ENCODE data around the gene SORT1. TPM values are rescaled to one million over a fixed set of nuclear protein-coding genes. Genes with fewer than 3 reads are reported as not detected.

SORT1 gene
- total and polyA plus RNA-seq, 2 experiments from 2014 or later, result 25.0 to 27.6 TPM

GRCh38 chr1:109262231-109263055 is 135.3 kb downstream of the SORT1 start:
- no peaks in the 10 kb centered on the region for H3K27me3 ChIP-seq
- H3K9me3 ChIP-seq (ENCODE audit: low read depth), result no peaks in the 10 kb centered on the region
- TF ChIP-seq, protein P1, sequence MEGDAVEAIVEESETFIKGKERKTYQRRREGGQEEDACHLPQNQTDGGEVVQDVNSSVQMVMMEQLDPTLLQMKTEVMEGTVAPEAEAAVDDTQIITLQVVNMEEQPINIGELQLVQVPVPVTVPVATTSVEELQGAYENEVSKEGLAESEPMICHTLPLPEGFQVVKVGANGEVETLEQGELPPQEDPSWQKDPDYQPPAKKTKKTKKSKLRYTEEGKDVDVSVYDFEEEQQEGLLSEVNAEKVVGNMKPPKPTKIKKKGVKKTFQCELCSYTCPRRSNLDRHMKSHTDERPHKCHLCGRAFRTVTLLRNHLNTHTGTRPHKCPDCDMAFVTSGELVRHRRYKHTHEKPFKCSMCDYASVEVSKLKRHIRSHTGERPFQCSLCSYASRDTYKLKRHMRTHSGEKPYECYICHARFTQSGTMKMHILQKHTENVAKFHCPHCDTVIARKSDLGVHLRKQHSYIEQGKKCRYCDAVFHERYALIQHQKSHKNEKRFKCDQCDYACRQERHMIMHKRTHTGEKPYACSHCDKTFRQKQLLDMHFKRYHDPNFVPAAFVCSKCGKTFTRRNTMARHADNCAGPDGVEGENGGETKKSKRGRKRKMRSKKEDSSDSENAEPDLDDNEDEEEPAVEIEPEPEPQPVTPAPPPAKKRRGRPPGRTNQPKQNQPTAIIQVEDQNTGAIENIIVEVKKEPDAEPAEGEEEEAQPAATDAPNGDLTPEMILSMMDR (IDR thresholded peaks at IDR 0.05; ENCODE audit: low read depth, low read length), result no peak
- no peak overlapping the region for H3K27ac ChIP-seq
- no peaks in the 10 kb centered on the region for H3K36me3 ChIP-seq
- DNase-seq (ENCODE audit: low read depth in 1 of 2, low spot score in 1 of 2), result no peak
- H3K4me3 ChIP-seq, result no peak overlapping the region
- no peaks in the 10 kb centered on the region for H3K4me1 ChIP-seq (ENCODE audit: low read depth)

DNA sequence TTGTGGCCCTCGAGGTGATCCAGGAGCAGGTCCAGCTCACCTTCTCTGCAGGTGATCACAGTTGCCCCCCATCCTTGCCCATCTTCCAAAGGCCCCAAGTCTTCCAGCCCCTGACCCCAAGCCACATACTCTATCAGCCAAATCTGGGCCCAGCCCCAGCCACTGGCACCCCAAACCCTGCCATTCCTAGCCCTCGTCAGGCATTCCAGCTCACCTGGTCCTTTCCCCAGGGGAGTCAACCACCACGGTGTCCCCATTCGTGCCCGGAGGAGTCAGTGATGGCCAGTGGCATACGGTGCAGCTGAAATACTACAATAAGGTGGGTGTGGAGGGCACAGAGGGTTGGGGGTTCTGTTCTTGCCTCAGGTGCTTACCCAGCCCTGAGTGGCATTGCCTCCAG is 136.1 kb downstream of the SORT1 start:
- no peak for DNase-seq (ENCODE audit: low read depth in 1 of 2, low spot score in 1 of 2)
- H3K4me3 ChIP-seq, result no peak overlapping the region
- H3K36me3 ChIP-seq, result no peaks in the 10 kb centered on the region
- H3K4me1 ChIP-seq (ENCODE audit: low read depth), result no peaks in the 10 kb centered on the region
- no peaks in the 10 kb centered on the region for H3K27me3 ChIP-seq
- TF ChIP-seq, protein P1 (IDR thresholded peaks at IDR 0.05; ENCODE audit: low read depth, low read length), result no peak
- no peaks in the 10 kb centered on the region for H3K9me3 ChIP-seq (ENCODE audit: low read depth)
- no peak overlapping the region for H3K27ac ChIP-seq

DNA sequence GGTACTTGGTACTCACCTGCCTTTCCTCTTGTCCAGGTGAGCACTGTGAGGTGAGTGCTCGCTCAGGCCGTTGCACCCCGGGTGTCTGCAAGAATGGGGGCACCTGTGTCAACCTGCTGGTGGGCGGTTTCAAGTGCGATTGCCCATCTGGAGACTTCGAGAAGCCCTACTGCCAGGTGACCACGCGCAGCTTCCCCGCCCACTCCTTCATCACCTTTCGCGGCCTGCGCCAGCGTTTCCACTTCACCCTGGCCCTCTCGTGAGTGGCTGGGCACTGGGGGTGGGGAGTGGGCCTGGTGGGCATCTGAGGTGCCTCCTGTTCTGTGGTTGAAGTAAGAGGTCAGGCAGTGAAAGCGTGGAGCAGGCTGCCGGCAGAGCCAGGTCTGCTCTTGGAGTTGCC is 136.7 kb downstream of the SORT1 start:
- TF ChIP-seq, protein P1 (IDR thresholded peaks at IDR 0.05; ENCODE audit: low read depth, low read length), result no peak
- Histone ChIP-seq H3K27ac (no peak overlapping the region), H3K4me1 (ENCODE audit: low read depth) (no peaks in the 10 kb centered on the region)

DNA sequence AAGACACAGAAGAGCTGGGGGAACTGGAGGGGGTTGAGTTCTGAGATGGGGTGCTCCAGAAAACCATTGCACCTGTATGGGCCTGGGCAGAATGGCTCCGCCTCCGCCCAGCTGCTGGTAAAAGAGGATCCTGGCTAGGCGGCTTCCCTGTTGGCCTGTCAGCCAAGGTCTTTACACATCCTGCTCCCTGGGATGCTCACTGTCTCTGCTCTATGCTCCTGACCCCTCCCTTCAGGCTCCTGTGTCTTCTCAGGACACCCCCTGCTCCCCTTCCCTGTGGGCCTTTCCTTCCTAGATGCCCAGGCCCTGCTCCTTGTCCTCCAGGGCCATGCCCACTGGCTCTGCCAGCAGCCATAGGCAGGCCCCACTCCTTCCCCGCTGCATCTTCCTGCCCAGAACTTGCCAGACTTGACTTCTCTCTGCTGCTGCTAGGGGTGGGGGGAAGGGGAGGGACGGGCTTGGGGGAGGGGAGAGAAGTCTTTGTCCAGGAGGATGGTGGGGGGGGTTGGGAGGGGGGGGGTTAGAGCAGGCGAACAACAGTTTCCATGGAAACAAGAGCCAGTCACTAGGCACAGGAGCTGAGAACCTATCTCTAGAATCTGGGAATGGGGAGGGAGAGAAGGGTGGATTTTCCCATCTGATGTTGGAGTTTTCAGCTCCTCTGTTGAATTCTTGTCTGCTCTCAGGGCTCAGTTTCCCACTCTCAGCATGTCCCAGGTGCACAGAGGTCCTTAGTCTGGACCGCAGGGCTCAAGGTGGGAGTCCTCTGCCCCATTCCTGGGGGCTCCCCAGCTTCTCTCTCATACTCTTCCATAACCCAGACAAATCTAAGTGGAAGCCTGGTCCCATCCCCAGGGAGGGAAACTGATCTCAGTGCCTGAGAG is 137.8 kb downstream of the SORT1 start:
- H3K27me3 ChIP-seq, result no peaks in the 10 kb centered on the region
- TF ChIP-seq, protein P1 (IDR thresholded peaks at IDR 0.05; ENCODE audit: low read depth, low read length), result no peak
- H3K4me1 ChIP-seq (ENCODE audit: low read depth), result no peaks in the 10 kb centered on the region
- DNase-seq (ENCODE audit: low read depth in 1 of 2, low spot score in 1 of 2), result no peak
- H3K36me3 ChIP-seq, result no peaks in the 10 kb centered on the region
- H3K4me3 ChIP-seq, result no peak overlapping the region
- H3K9me3 ChIP-seq (ENCODE audit: low read depth), result no peaks in the 10 kb centered on the region
- H3K27ac ChIP-seq, result no peak overlapping the region

More for the DNA sequence above, 136.7 kb downstream of the SORT1 start:
- Histone ChIP-seq H3K9me3 (ENCODE audit: low read depth) (no peaks in the 10 kb centered on the region), H3K27me3 (no peaks in the 10 kb centered on the region), H3K4me3 (no peak overlapping the region), H3K36me3 (no peaks in the 10 kb centered on the region)
- DNase-seq (ENCODE audit: low read depth in 1 of 2, low spot score in 1 of 2), result no peak

Other genes starting within 250 kb of the SORT1 start
- gene SARS1, start 184.0 kb downstream of the SORT1 start, total RNA-seq, result 88.2 and 103 TPM in 2 replicates
- 109 and 115 TPM in 2 replicates for gene SARS1, start 184.0 kb downstream of the SORT1 start, polyA plus RNA-seq
- gene CELSR2, start 148.4 kb downstream of the SORT1 start, total RNA-seq, result 10.3 and 12.9 TPM in 2 replicates
- 5.8 and 6.1 TPM in 2 replicates for gene CELSR2, start 148.4 kb downstream of the SORT1 start, polyA plus RNA-seq
- 7.5 and 41.8 TPM in 2 replicates for gene PSRC1, start 114.8 kb downstream of the SORT1 start, total RNA-seq
- gene PSRC1, start 114.8 kb downstream of the SORT1 start, polyA plus RNA-seq, result 13.4 and 45.6 TPM in 2 replicates
- not detected in 2 replicates for gene MYBPHL, start 90.9 kb downstream of the SORT1 start, total RNA-seq
- 0.57 TPM in 1 of 2 replicates, not detected in the other for gene MYBPHL, start 90.9 kb downstream of the SORT1 start, polyA plus RNA-seq
- 23.9 and 24.8 TPM in 2 replicates for gene PSMA5, start 28.5 kb upstream of the SORT1 start, total RNA-seq
- 96.6 and 103 TPM in 2 replicates for gene PSMA5, start 28.5 kb upstream of the SORT1 start, polyA plus RNA-seq
- gene SYPL2, start 68.6 kb upstream of the SORT1 start, total RNA-seq, result 10.7 and 17.8 TPM in 2 replicates
- gene SYPL2, start 68.6 kb upstream of the SORT1 start, polyA plus RNA-seq, result 17.0 and 27.3 TPM in 2 replicates
- 14.7 and 17.8 TPM in 2 replicates for gene ATXN7L2, start 86.0 kb upstream of the SORT1 start, total RNA-seq
- 7.0 and 11.9 TPM in 2 replicates for gene ATXN7L2, start 86.0 kb upstream of the SORT1 start, polyA plus RNA-seq
- gene CYB561D1, start 96.2 kb upstream of the SORT1 start, total RNA-seq, result 5.3 and 7.2 TPM in 2 replicates
- gene CYB561D1, start 96.2 kb upstream of the SORT1 start, polyA plus RNA-seq, result 5.5 and 6.6 TPM in 2 replicates
- 10.5 and 11.2 TPM in 2 replicates for gene AMIGO1, start 111.8 kb upstream of the SORT1 start, total RNA-seq
- gene AMIGO1, start 111.8 kb upstream of the SORT1 start, polyA plus RNA-seq, result 7.7 and 10.1 TPM in 2 replicates
- gene GPR61, start 142.0 kb upstream of the SORT1 start, total RNA-seq, result 1.9 and 3.3 TPM in 2 replicates
- gene GPR61, start 142.0 kb upstream of the SORT1 start, polyA plus RNA-seq, result 1.9 and 2.7 TPM in 2 replicates
- 4.7 and 5.0 TPM in 2 replicates for gene GNAI3, start 150.7 kb upstream of the SORT1 start, total RNA-seq
- 7.9 and 9.3 TPM in 2 replicates for gene GNAI3, start 150.7 kb upstream of the SORT1 start, polyA plus RNA-seq
- gene GNAT2, start 221.7 kb upstream of the SORT1 start, total RNA-seq, result not detected in 2 replicates
- 0.22 TPM in 1 of 2 replicates, not detected in the other for gene GNAT2, start 221.7 kb upstream of the SORT1 start, polyA plus RNA-seq
- gene AMPD2, start 221.9 kb upstream of the SORT1 start, total RNA-seq, result 72.8 and 116 TPM in 2 replicates
- gene AMPD2, start 221.9 kb upstream of the SORT1 start, polyA plus RNA-seq, result 47.9 and 53.2 TPM in 2 replicates